Measurements from ENCODE around the gene UROS.

DNA sequence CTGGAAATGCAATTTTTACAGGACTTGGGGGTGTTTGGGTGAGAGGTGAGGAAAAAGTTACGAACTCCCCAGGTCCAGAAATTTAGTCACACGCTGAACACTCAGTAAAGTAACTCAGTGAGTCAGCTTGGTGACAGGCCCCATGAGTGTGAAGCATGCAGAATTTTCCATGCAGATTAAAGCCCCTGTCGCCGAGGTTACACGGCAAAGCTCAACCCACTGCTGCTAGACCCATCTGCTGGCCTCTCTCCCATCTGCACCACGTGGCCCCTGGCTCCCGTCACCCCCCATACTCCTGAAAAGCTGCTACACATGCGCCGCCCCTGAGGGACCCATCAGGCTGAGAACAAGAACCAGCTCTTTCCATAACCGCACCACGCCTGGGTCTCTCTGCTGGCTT, 40.4 kb downstream of the UROS start:
- TF ChIP-seq POLR2A (IDR thresholded peaks at IDR 0.05) (no peak), EP300 (IDR thresholded peaks at IDR 0.05) (no peak)
- TF ChIP-seq, protein P1, sequence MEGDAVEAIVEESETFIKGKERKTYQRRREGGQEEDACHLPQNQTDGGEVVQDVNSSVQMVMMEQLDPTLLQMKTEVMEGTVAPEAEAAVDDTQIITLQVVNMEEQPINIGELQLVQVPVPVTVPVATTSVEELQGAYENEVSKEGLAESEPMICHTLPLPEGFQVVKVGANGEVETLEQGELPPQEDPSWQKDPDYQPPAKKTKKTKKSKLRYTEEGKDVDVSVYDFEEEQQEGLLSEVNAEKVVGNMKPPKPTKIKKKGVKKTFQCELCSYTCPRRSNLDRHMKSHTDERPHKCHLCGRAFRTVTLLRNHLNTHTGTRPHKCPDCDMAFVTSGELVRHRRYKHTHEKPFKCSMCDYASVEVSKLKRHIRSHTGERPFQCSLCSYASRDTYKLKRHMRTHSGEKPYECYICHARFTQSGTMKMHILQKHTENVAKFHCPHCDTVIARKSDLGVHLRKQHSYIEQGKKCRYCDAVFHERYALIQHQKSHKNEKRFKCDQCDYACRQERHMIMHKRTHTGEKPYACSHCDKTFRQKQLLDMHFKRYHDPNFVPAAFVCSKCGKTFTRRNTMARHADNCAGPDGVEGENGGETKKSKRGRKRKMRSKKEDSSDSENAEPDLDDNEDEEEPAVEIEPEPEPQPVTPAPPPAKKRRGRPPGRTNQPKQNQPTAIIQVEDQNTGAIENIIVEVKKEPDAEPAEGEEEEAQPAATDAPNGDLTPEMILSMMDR (IDR thresholded peaks at IDR 0.05): no peak
